ENCODE data around the gene PEX10.

PEX10 gene

DNA sequence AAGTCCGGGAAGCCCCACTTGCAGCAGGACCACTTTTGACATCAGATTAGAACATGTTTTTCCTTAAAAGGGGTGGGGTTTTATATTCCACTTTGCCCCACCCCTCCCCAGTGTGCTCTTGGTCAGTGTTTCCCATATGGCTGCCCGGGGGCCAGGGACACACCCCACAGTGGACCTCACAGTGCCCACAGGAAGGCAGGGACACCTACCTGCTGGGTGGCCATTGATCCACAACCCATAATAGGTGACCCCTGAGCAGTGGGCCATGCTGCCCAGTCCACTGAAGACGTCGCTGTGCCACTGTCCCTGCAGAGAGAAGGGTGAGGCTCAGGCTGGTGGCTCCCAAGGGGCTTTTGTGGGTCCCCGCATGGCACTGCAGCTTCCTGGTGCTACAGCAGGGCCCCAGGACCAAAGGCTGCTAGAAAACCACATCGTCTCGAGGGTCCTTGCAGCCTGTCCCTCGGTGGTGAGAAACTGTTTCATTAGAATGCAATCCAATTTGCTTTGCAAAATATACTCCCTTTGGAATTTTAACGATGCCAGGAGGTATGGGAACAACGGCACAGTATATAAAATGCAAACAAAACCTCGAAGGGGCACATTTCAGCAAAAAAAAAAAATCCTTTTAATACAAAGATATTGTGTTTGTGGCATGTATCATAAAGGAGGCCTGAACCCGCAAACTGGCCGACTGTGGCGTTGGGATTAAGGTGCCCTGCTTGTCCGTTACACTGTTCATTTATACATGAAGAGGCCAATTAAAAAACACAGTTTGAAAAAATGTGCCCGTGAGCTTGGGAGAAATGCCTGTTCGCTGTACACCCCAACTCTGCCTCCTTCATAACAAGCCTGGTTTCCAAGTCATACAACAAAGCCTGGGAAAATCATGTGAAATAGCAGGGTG lies 37.9 kb downstream of the PEX10 start:
- no peak for TF ChIP-seq Cebpa-rat (IDR thresholded peaks at IDR 0.05)
- Histone ChIP-seq H3K9me3 (no peaks in the 10 kb centered on the region), H4K20me1 (peaks cover 76% of the 10 kb centered on the region), H3K27me3 (peaks cover 85% of the 10 kb centered on the region), H3K36me3 (no peaks in the 10 kb centered on the region), H3K4me1 (peaks cover 34% of the 10 kb centered on the region), H3K4me3 (no peak overlapping the region), H3K27ac (no peak overlapping the region), H3K9ac (no peak overlapping the region), H3K4me2 (peak overlapping the region; percentile 75)

DNA sequence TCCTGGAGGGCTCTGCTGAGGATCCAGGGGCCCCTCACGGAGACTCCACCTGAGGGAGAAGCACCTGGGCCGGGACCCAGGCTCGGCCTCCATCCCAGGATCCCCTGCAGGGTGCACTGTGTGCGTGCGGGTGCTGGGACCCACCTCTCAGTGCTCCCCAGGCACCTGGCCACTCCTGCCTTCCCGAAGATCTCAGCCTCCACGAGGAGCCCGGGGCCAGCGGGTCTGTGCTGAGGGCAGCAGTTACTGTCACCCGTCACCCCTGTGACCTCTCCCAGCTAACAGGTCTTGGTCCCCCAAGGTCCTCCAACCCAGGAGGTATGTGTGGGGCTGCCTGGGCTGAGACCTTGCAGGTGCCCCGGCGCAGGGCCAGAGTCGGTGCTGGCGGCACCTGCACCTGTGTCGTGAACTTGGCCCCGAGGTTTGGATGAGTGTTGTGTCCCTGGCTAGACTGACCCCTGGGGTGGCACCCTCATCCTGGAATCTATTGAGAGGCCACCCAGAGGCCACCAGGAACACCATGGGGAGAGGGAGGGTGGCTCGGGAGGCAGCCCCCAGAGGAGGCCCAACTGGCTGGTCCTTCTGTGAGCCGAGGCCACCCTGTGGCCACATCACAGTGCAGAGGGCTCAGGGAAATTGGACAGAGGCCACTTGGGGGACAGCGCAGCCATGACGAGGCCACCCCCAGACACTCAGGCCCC lies 38.7 kb downstream of the PEX10 start:
- Histone ChIP-seq H3K4me1 (peaks cover 26% of the 10 kb centered on the region), H3K27me3 (peaks cover 77% of the 10 kb centered on the region), H3K4me2 (peak overlapping the region; percentile 75)

DNA sequence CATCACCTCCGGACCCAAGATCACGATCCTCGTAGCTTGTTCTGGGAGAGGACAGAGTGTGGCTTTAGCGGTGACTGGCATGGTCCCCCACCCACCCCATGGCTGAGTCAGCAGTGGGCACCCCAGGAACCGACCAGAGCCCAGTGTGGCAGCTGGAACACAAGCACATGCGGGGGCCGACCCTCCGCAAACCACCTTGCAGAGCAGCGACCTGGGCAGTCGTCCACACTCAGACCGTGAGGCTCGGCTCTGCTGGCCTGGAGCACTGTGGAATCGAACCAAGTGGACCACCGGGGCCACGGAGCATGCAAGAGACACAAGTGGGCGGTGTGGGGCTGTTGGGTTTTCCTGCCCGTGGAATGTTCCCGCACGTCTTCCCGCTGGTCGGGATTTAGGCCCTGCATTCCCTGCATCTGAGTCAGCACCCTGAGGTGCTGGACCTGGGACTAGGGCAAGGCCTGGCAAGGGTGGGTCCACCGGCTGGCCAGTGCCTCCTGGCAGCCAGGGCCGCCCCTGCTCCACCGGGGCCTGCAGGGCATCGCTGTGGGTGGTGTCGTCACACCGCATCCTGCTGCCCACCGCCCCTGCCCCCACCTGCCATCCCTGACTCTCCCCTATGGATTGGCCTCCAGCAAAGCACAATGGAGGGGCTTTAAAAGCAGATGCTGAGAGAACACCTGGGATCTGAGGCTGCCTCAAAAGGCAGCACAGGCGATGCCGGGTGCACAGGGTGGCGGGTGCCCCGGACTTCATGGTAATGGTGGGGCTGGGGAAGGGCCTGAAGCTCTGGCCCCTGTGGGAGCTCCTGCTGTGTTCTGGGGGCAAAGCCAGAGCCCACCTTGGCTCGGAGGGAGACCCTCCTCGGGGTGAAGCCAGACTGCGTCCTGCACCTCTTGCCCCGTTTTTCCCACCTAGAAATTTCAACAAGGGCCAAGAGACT lies 39.5 kb downstream of the PEX10 start:
- peaks cover 68% of the 10 kb centered on the region for H3K27me3 ChIP-seq
- peaks cover 59% of the 10 kb centered on the region for H4K20me1 ChIP-seq
- H3K27ac ChIP-seq: no peak overlapping the region
- H3K9ac ChIP-seq: no peak overlapping the region
- no peaks in the 10 kb centered on the region for H3K9me3 ChIP-seq
- TF ChIP-seq Cebpa-rat (IDR thresholded peaks at IDR 0.05): no peak
- H3K4me2 ChIP-seq: no peak overlapping the region
- H3K4me1 ChIP-seq: peaks cover 25% of the 10 kb centered on the region
- H3K36me3 ChIP-seq: no peaks in the 10 kb centered on the region
- no peak overlapping the region for H3K4me3 ChIP-seq

More for the DNA sequence above, 38.7 kb downstream of the PEX10 start:
- H3K36me3 ChIP-seq: no peaks in the 10 kb centered on the region
- no peak overlapping the region for H3K27ac ChIP-seq
- H3K4me3 ChIP-seq: no peak overlapping the region
- TF ChIP-seq Cebpa-rat (IDR thresholded peaks at IDR 0.05): no peak
- H3K9me3 ChIP-seq: no peaks in the 10 kb centered on the region
- no peak overlapping the region for H3K9ac ChIP-seq
- H4K20me1 ChIP-seq: peaks cover 68% of the 10 kb centered on the region

DNA sequence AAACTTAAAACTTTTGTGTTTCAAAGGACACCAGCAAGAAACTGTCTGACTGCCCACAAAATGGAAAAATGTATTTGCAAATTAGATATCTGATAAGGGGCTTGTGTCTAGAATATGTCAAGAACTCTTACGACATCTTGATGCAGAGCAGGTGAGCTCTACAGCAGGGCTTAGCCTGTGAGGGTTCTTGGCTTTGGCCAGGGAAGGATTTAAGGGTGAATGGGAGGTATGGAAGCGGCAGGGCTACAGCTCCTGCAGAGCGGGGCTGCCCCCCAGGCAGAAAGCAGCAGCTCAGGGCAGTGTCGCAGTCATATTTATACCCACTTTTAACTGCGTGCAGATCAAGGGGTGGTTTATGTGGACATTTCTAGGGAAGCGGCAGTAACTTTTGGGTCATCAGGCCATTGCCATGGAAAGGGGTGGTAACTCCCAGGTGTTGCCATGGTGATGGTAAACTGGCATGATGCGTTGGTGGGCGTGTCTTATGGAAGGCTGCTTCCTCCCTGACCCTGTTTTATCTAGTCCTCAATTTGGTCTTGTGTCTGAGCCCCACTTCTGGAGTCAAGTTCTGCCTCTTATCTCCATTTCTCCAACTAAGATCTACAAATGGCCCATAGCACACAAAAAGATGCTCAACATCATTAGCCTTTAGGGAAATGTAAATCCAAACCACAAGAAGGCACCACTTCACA lies 44.2 kb downstream of the PEX10 start:
- TF ChIP-seq Cebpa-rat (IDR thresholded peaks at IDR 0.05): no peak
- Histone ChIP-seq H3K36me3 (no peaks in the 10 kb centered on the region), H3K27me3 (peaks cover 26% of the 10 kb centered on the region), H3K9me3 (peaks cover 9% of the 10 kb centered on the region), H3K4me2 (no peak overlapping the region), H3K4me3 (no peak overlapping the region), H3K9ac (no peak overlapping the region), H4K20me1 (peaks cover 13% of the 10 kb centered on the region), H3K27ac (no peak overlapping the region), H3K4me1 (no peaks in the 10 kb centered on the region)

DNA sequence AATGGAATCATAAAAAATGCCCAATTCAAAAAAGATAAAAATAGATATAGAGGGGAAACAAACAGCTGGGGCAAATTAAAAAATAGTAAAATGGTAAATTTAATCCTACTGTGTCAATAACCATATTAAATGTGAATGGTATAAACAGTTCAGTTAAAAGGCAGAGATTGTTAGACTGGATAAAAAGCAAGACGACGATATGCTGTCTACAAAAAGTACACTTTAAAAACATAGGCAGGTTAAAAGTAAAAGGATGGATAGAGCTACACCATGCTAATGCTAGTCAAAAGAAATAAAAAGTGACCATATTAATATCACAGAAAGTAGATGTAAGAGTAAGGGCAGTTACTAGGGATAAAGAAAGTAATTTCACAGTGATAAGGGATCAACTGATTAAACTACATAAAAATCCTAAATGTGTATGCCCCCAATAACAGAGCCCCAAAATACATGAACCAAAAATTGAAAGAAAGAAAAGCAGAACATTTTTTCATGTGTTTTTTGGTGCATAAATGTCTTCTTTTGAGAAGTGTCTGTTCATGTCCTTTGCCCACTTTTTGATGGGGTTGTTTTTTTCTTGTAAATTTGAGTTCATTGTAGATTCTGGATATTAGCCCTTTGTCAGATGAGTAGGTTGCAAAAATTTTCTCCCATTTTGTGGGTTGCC lies 48.4 kb downstream of the PEX10 start:
- Histone ChIP-seq H3K27ac (no peak overlapping the region), H3K9me3 (peaks cover 30% of the 10 kb centered on the region), H3K36me3 (no peaks in the 10 kb centered on the region), H3K4me3 (no peak overlapping the region), H3K4me1 (peaks cover 15% of the 10 kb centered on the region), H3K4me2 (no peak overlapping the region), H4K20me1 (no peaks in the 10 kb centered on the region), H3K27me3 (no peaks in the 10 kb centered on the region), H3K9ac (no peak overlapping the region)
- TF ChIP-seq Cebpa-rat (IDR thresholded peaks at IDR 0.05): no peak

DNA sequence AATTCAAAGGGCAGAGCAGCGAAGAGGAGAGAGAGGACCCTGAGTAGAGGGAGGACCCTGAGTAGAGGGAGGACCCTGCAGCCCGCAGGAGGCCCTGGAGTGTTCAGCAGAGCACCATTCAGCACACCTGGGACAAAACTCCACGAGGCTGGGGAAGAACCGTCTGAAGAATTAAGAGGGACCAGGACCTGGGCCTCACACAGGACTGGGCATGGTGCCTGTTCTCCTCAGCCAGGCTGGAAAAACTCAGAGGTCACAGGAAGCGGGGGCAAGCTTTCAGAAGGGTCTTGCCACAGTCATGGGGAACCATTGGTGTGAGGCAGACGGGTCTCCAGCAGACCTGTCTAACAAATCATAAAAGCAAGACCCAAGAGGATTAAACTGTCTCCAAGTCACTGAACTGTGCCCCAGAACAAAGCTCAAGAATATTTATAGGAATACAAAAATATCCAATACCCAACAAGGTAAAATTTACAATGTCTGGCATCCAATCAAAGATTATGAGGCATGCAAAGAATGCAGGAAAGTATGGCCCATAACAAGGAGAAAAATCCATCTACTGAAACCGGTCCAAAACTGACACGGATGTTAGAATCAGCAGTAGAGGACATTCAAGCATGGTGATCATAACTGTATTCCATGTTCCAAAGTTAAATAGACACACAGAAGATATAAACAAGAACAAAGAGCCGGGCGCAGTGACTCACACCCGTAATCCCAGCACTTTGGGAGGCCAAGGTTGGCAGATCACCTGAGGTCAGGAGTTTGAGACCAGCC lies 51.6 kb downstream of the PEX10 start:
- Histone ChIP-seq H3K9me3 (peaks cover 30% of the 10 kb centered on the region), H3K36me3 (no peaks in the 10 kb centered on the region), H3K4me3 (no peak overlapping the region), H3K27me3 (no peaks in the 10 kb centered on the region), H3K4me1 (peaks cover 15% of the 10 kb centered on the region), H3K27ac (no peak overlapping the region), H3K4me2 (peak overlapping the region; percentile 70), H4K20me1 (no peaks in the 10 kb centered on the region), H3K9ac (no peak overlapping the region)
- no peak for TF ChIP-seq Cebpa-rat (IDR thresholded peaks at IDR 0.05)

DNA sequence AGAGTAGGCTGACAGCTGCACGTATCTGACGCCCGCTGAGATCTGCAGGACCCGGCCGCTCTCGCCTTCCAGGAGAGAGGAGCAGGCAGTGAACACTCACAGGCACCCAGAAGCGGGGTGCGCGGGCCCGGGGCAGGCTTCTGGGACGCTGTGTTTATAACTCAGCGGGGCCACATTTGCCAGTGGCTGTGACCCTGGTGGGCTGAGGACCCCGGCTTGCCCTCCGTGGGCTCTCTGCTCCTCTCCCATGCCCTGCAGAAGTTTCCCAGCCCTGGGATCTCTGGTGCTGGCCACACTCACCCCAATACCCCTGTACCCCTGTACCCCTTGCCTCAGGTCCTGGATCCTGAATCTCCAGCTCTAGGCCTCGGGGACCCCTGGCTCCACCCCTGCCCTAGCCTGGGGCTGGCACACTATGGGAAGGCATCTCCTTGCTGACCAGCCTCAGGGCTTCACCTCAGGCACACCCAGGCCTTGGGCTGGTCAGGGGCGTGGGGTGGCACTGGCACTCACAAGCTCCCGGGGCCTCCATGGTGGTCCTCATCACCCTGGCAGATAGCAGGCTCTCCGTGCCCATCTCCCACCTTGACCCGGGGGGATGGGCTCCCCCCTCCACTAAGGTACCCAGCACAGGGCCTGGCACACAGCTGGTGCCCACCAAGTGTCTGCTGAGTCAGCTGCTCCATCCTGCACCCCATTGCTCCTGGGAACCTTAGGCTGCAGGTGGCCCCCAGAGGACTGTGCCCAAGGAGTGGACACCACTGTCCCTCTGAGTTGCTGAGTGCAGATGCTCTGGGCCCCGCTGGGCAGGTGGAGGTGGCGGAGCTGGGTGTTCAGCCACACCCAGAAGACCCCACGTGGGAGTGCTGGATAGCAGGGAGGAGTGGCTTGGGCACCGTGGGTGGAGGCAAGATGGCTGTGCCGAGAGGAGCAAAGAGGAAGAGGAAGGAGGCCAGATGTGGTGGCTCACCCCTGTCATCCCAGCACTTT lies 53.4 kb downstream of the PEX10 start:
- Histone ChIP-seq H3K4me2 (no peak overlapping the region), H3K4me3 (no peak overlapping the region), H3K27me3 (no peaks in the 10 kb centered on the region), H3K9ac (no peak overlapping the region), H3K36me3 (no peaks in the 10 kb centered on the region), H3K4me1 (peaks cover 25% of the 10 kb centered on the region), H3K9me3 (peaks cover 27% of the 10 kb centered on the region), H4K20me1 (no peaks in the 10 kb centered on the region), H3K27ac (no peak overlapping the region)
- TF ChIP-seq Cebpa-rat (IDR thresholded peaks at IDR 0.05): no peak
